MM.1S (cell line): ENCODE measurements around the gene PSD2.

Experiments
- DNase-seq: peaks from one replicate; pipeline ENCODE4 v3.0.0-alpha.2; 2015
- H2AFZ ChIP-seq: fragments of 300-600 bp; sonication (generic); 2 replicates; pipeline ENCODE4 v1.6.0; 2016; ENCODE audit warnings: antibody characterized with exemption, low read length
- H3F3A ChIP-seq: fragments of 300-600 bp; sonication (generic); 2 replicates; pipeline ENCODE4 v1.6.1; 2016; ENCODE audit warnings: mild to moderate bottlenecking, antibody characterized with exemption, low read length, moderate library complexity, mixed read lengths; ENCODE audit not compliant: insufficient read depth
- H3K27ac ChIP-seq: fragments of 300-600 bp; sonication (generic); 2 replicates; pipeline ENCODE4 v1.5.1; 2016; ENCODE audit warnings: mild to moderate bottlenecking, low read length
- H3K27me3 ChIP-seq: fragments of 300-600 bp; sonication (generic); replicated peaks from 2 replicates; pipeline ENCODE4 v1.6.0; 2016; ENCODE audit warnings: low read length; ENCODE audit not compliant: insufficient read depth
- H3K36me3 ChIP-seq: fragments of 300-600 bp; sonication (generic); replicated peaks from 2 replicates; pipeline ENCODE4 v1.6.1; 2016; ENCODE audit warnings: mild to moderate bottlenecking, low read length, mixed read lengths; ENCODE audit not compliant: insufficient read depth
- H3K4me1 ChIP-seq: fragments of 300-600 bp; sonication (generic); 2 replicates; pipeline ENCODE4 v1.6.1; 2016; ENCODE audit warnings: low read length, mixed read lengths
- H3K4me2 ChIP-seq: fragments of 300-600 bp; sonication (generic); 2 replicates; pipeline ENCODE4 v1.6.0; 2016; ENCODE audit warnings: low read depth, low read length
- H3K4me3 ChIP-seq: fragments of 300-600 bp; sonication (generic); 2 replicates; pipeline ENCODE4 v1.5.1; 2016; ENCODE audit warnings: low read length, mixed read lengths
- H3K79me2 ChIP-seq: fragments of 300-600 bp; sonication (generic); 2 replicates; pipeline ENCODE4 v1.6.1; 2016; ENCODE audit warnings: mixed run types, low read length, mixed read lengths
- H3K9ac ChIP-seq: fragments of 300-600 bp; sonication (generic); 2 replicates; pipeline ENCODE4 v1.6.1; 2016; ENCODE audit warnings: low read length, mixed read lengths
- H3K9me2 ChIP-seq: fragments of 300-600 bp; sonication (generic); replicated peaks from 2 replicates; pipeline ENCODE4 v1.6.1; 2016; ENCODE audit warnings: mild to moderate bottlenecking, low read length, mixed read lengths; ENCODE audit not compliant: insufficient read depth
- H3K9me3 ChIP-seq: fragments of 300-600 bp; sonication (generic); replicated peaks from 2 replicates; pipeline ENCODE4 v1.6.1; 2016; ENCODE audit warnings: mild to moderate bottlenecking, low read length, mixed read lengths; ENCODE audit not compliant: insufficient read depth
- H4K20me1 ChIP-seq: fragments of 300-600 bp; sonication (generic); 2 replicates; pipeline ENCODE4 v1.6.1; 2016; ENCODE audit warnings: mild to moderate bottlenecking, low read length, moderate library complexity, mixed read lengths; ENCODE audit not compliant: insufficient read depth
- EZH2 ChIP-seq: fragments of 300-600 bp; sonication (generic); optimal IDR thresholded peaks from 2 replicates; pipeline ENCODE3; 2017; ENCODE audit warnings: low read depth, mild to moderate bottlenecking, antibody characterized with exemption, low read length, mixed read lengths
- EZH2phosphoT487 ChIP-seq: fragments of 300-600 bp; sonication (generic); IDR thresholded peaks from 2 replicates; pipeline ENCODE4 v1.6.1; 2018; ENCODE audit warnings: antibody characterized with exemption, low read length
- TF ChIP-seq, protein P1 (sequence below): fragments of 300-600 bp; sonication (generic); IDR thresholded peaks from 2 replicates; pipeline ENCODE4 v1.5.1; 2016; ENCODE audit warnings: antibody characterized with exemption, low read length, mixed read lengths

The PSD2 gene

DNA sequence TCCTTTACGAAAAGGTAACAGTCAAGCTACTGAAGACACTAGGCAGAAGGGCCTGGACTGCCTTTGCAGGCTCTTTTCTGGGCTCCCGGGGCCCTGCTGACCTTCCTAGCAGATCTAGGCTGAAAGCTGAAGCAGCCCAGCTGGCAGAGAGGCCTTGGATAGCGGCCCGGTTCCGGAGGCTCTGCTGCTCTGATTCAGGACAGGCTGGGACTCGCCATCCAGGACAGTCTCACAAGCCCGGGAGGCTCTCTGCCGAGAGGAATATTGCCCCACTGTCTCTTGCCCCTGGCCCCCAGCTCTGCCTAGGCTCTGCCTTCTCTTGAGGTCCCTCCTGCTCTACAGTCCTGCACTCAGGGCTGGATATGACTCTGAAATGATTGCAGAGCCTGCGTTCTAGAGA lies 67.8 kb downstream of the PSD2 start:
- no peaks in the 10 kb centered on the region for H3K79me2 ChIP-seq
- no peaks in the 10 kb centered on the region for H3K9me3 ChIP-seq
- H3K27ac ChIP-seq = no peak overlapping the region
- H3K4me2 ChIP-seq = no peak overlapping the region
- H3K36me3 ChIP-seq = no peaks in the 10 kb centered on the region
- H3K9me2 ChIP-seq = no peaks in the 10 kb centered on the region
- H2AFZ ChIP-seq = no peak overlapping the region
- H3K4me1 ChIP-seq = 0 out of 2 replicates have a peak, but pooled peaks cover 4% of the 10 kb centered on the region
- no peaks in the 10 kb centered on the region for H4K20me1 ChIP-seq
- TF ChIP-seq EZH2 (no peak), EZH2phosphoT487 (no peak)
- TF ChIP-seq, protein P1, sequence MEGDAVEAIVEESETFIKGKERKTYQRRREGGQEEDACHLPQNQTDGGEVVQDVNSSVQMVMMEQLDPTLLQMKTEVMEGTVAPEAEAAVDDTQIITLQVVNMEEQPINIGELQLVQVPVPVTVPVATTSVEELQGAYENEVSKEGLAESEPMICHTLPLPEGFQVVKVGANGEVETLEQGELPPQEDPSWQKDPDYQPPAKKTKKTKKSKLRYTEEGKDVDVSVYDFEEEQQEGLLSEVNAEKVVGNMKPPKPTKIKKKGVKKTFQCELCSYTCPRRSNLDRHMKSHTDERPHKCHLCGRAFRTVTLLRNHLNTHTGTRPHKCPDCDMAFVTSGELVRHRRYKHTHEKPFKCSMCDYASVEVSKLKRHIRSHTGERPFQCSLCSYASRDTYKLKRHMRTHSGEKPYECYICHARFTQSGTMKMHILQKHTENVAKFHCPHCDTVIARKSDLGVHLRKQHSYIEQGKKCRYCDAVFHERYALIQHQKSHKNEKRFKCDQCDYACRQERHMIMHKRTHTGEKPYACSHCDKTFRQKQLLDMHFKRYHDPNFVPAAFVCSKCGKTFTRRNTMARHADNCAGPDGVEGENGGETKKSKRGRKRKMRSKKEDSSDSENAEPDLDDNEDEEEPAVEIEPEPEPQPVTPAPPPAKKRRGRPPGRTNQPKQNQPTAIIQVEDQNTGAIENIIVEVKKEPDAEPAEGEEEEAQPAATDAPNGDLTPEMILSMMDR = no peak
- no peak for DNase-seq
- no peaks in the 10 kb centered on the region for H3F3A ChIP-seq
- H3K27me3 ChIP-seq = no peaks in the 10 kb centered on the region
- H3K4me3 ChIP-seq = no peak overlapping the region
- no peak overlapping the region for H3K9ac ChIP-seq

DNA sequence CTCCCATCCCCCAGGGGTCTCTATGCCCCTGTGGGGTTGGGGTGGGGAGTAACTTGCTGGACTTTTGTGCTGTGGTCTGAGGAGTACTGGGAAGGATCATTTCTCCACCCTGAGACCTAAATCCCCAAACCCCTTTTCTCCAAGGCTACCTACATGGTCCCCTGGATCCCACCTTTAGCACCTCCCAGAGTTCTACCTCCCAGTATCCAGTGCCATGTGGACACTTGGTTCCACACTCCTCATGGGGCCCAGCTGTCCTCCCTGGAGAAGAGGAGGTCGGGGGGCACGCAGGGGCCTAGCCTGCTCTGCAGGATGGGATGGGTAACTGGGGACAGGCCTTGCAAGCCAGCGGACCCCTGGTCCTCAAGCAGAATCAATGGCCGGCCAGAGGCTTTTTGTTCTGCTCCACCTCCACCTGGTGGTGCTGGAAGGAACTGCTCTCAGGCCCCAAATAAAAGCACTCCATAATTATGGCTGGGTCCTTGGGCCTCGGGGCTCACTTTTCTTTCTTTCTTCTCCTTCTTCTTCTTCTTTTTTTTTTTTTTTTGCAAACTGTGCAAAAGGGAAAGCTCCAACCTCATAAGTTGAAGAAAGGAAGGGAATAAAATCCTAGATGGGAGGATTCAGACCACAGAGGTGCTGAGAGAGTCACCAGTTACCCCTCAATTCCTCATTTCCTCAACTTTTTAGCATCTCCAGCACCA lies 68.4 kb downstream of the PSD2 start:
- Histone ChIP-seq H3K4me3 (no peak overlapping the region), H3K9me3 (no peaks in the 10 kb centered on the region), H3K27me3 (no peaks in the 10 kb centered on the region), H3K9ac (no peak overlapping the region), H3K27ac (no peak overlapping the region), H3K36me3 (no peaks in the 10 kb centered on the region), H2AFZ (no peak overlapping the region), H3K9me2 (no peaks in the 10 kb centered on the region), H3F3A (no peaks in the 10 kb centered on the region), H3K79me2 (no peaks in the 10 kb centered on the region), H3K4me2 (no peak overlapping the region), H4K20me1 (no peaks in the 10 kb centered on the region), H3K4me1 (0 out of 2 replicates have a peak, but pooled peaks cover 4% of the 10 kb centered on the region)
- peak; percentile 39 for DNase-seq
- TF ChIP-seq EZH2phosphoT487 (no peak), EZH2 (no peak)
- TF ChIP-seq, protein P1 = peak; percentile 80

DNA sequence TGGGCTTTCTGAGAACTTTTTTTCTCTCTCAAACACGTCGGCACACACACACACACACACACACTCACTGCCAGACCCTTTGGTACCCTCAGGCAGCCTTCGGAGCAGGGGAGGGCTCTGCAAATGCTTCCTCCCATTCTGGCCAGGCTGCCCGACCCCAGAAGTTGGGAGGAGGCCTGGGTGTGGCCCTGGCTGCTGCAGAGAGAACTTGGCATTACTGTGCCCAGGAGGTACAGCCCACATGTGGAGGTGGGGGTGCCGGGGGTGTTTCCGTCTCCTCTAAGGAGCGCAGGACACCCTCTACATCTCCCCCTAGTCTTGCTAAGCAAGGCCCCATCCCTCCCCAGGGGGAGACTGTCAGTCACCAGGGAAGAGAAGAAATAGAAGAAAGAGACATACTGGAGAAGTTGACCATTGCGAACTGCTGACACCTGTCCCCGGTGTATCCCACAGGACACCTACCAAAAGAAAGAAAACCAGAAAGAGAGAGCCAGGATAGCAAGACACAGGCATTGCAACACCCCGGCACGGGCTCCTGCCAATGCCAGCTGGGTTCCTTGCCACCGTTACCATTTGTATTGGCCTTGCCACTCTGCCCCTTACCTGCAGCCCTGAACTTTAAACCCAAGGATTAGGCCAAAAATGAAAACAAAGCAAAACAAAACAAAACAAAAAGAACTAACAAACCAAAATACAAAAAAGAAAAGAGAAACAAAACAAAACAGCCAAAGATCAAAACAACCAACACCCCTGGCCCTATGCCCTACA lies 69.3 kb downstream of the PSD2 start:
- H3K9me3 ChIP-seq = no peaks in the 10 kb centered on the region
- H3K4me2 ChIP-seq = no peak overlapping the region
- no peaks in the 10 kb centered on the region for H3K27me3 ChIP-seq
- no peaks in the 10 kb centered on the region for H3F3A ChIP-seq
- no peak for TF ChIP-seq EZH2
- TF ChIP-seq EZH2phosphoT487 = no peak
- TF ChIP-seq, protein P1 = no peak
- no peaks in the 10 kb centered on the region for H3K79me2 ChIP-seq
- H3K4me1 ChIP-seq = 0 out of 2 replicates have a peak, but pooled peaks cover 8% of the 10 kb centered on the region
- H4K20me1 ChIP-seq = no peaks in the 10 kb centered on the region
- H3K4me3 ChIP-seq = no peak overlapping the region
- no peak overlapping the region for H3K27ac ChIP-seq
- no peaks in the 10 kb centered on the region for H3K36me3 ChIP-seq
- no peak for DNase-seq
- no peaks in the 10 kb centered on the region for H3K9me2 ChIP-seq
- H3K9ac ChIP-seq = no peak overlapping the region
- no peak overlapping the region for H2AFZ ChIP-seq
